DND-41 (cell line): ENCODE results near the gene SP7.

Experiments used
- EZH2 ChIP-seq: IDR thresholded peaks from 3 replicates; pipeline ENCODE4 v1.6.1; 2012; ENCODE audit warnings: borderline replicate concordance, low read depth, mild to moderate bottlenecking, moderate library complexity, low read length, inconsistent platforms; ENCODE audit not compliant: severe bottlenecking
- TF ChIP-seq, protein P1 (sequence below): IDR thresholded peaks from 2 replicates; pipeline ENCODE4 v1.5.1; 2012; ENCODE audit warnings: borderline replicate concordance, low read length, moderate library complexity, mild to moderate bottlenecking; ENCODE audit not compliant: poor library complexity, severe bottlenecking; ENCODE audit errors: extremely low read depth

DNA sequence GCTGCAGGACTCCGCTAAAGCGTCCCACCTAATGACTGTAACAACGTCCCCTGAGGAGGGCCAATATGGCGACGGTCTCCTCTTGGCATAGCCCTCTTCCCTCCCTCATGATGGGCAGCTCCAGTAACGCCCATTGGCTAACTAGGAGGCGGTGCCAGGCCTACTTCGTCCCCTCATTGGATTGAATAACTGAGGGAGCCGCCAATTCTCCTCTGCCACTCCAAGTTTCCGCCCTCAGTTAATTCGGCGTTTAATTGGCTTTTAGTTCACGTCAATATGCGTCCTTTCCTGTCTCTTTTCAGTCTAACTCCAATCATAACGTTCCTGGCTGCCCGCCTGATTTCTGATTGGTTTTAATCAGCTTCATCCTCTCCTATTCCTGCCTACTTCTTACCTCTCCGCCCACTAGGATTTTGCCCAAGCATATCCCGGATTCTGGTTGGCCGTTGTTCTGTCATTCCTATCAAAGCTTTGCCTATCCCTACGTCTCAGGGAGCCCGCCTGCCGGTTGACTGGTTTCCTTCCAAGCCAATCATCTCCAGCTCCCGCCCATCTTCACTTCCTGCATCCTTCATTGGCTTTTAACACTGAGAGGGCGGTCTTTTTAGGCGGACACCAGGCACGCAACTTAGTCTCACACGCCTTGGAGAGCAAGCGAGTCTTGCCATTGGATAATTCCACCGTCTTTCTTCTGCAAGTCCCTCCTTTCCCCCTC lies 43.4 kb upstream of the SP7 start:
- TF ChIP-seq, protein P1, sequence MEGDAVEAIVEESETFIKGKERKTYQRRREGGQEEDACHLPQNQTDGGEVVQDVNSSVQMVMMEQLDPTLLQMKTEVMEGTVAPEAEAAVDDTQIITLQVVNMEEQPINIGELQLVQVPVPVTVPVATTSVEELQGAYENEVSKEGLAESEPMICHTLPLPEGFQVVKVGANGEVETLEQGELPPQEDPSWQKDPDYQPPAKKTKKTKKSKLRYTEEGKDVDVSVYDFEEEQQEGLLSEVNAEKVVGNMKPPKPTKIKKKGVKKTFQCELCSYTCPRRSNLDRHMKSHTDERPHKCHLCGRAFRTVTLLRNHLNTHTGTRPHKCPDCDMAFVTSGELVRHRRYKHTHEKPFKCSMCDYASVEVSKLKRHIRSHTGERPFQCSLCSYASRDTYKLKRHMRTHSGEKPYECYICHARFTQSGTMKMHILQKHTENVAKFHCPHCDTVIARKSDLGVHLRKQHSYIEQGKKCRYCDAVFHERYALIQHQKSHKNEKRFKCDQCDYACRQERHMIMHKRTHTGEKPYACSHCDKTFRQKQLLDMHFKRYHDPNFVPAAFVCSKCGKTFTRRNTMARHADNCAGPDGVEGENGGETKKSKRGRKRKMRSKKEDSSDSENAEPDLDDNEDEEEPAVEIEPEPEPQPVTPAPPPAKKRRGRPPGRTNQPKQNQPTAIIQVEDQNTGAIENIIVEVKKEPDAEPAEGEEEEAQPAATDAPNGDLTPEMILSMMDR, result no peak
- no peak for TF ChIP-seq EZH2
